ENCODE results near the gene BNIPL.

- TF ChIP-seq CTCF (IDR thresholded peaks at IDR 0.05) (peak in 3 of 5 experiments; percentile 41 to 53 (median 43)), EP300 (IDR thresholded peaks at IDR 0.05; ENCODE audit: low read depth) (no peak)
Measured at GRCh38 chr1:151048645-151049032, 12.3 kb downstream of the BNIPL start.

Measured in transverse colon (tissue), 3 donors.